Hematopoietic multipotent progenitor cell treated with erythropoietin and hydrocortisone succinate and interleukin-3 and kit ligand, for 6 days (in vitro differentiated cells): ENCODE data around the gene IGF2BP2.
"Not testable (repeated sequence)": the region's sequence is repeated elsewhere in the genome, so short reads cannot be mapped to it uniquely, and the experiment has no call there.

ENCODE experiments used
- DNase-seq: peaks from one replicate; pipeline ENCODE4 v3.0.0-alpha.2; 2015

IGF2BP2 gene

GRCh38 chr3:185657691-185658503 lies 166.9 kb downstream of the IGF2BP2 start:
- DNase-seq = no peak

GRCh38 chr3:185657211-185657610 lies 167.6 kb downstream of the IGF2BP2 start:
- DNase-seq = no peak

DNA sequence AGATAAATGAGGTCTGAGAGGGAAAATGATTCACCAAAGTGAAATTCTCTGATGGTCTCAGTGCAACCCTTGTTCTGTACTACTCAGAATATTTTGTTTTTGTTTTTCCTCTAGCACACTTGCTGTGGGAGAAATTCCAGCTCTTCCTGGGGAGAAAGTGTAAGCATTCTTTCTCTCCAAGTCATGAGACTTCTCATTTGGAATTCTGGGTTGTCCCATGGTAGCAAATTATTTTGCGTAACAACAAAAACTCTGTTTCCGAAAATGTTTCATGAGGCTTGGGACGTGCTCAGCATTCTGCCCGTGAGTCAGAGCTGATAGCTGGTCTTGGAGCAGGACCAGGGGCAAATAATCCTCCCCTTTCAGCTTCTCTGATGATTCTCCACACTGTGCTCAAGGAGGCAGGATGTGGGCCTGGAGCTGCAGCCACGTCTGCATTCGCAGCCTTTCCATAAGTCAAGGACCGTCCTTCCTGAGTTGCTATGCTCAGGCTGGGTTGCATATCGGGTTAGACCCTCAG lies 168.5 kb downstream of the IGF2BP2 start:
- no peak for DNase-seq

- no peak for DNase-seq
Measured at GRCh38 chr3:185655426-185656320, 169.2 kb downstream of the IGF2BP2 start.

- DNase-seq = no peak
Measured at GRCh38 chr3:185654758-185655145, 170.1 kb downstream of the IGF2BP2 start.

DNA sequence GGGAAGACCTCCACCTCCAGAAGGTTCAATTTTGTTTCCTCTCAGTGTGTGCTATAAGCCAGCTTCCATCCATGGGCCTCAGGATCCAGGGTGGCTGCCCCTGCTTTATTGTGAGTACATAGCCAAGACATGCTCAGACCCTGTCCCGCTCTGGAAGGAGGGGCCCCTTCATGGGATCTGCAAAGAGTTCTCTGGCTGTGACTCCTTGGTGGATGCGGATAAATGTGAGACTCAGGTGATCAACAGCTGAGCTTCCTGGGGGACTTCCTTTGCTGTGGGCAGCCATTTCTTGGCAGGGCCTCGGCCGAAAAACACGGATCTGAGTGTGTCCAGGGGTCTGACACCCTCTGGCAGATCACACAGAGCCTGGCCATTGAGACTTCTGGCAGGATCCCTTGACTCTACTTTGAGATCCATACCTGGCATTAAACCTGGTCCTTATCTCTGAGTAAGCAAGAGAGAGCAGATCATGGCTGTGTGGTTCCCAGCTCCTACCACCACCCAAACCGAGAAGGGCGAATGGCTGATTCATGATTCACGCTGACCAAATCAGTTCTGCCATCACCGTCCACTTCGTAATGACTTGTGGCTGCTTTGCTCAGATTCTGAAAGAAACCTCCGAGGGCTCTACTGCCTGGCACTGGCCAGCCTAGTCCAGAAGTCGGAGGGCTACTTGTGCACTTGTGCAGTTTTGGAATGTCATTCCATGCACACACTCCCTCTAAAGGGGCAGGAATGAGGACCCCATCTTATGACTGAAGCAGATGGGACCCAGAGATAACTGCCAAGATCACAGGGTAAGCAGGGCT lies 170.7 kb downstream of the IGF2BP2 start:
- DNase-seq = no peak

GRCh38 chr3:185651971-185652370 lies 172.9 kb downstream of the IGF2BP2 start:
- no peak for DNase-seq

- no peak for DNase-seq
Measured at GRCh38 chr3:185649414-185649813, 175.4 kb downstream of the IGF2BP2 start.

DNA sequence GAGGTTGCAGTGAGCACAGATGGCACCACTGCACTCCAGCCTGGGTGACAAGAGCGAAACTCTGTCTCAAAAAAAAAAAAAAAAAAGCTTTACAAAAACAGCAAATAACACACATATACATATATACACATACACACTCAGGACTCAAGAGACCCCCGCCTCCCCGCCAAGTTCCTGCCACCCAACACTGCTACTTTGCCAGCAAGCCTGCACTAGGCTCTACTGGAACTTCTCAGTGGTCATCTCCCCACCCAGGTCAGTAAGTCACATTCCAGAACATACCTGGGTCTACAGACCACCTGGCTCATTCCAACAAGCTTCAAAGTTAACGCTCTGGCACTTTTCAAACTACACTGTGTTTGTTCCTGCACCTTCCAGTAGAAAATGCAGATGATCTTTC lies 176.4 kb downstream of the IGF2BP2 start:
- no peak for DNase-seq

GRCh38 chr3:185647880-185648210 lies 177.0 kb downstream of the IGF2BP2 start:
- DNase-seq = no peak

GRCh38 chr3:185647134-185647879 lies 177.5 kb downstream of the IGF2BP2 start:
- DNase-seq = no peak

- DNase-seq = peak; percentile 33
Measured at GRCh38 chr3:185646382-185647133, 178.3 kb downstream of the IGF2BP2 start.

DNA sequence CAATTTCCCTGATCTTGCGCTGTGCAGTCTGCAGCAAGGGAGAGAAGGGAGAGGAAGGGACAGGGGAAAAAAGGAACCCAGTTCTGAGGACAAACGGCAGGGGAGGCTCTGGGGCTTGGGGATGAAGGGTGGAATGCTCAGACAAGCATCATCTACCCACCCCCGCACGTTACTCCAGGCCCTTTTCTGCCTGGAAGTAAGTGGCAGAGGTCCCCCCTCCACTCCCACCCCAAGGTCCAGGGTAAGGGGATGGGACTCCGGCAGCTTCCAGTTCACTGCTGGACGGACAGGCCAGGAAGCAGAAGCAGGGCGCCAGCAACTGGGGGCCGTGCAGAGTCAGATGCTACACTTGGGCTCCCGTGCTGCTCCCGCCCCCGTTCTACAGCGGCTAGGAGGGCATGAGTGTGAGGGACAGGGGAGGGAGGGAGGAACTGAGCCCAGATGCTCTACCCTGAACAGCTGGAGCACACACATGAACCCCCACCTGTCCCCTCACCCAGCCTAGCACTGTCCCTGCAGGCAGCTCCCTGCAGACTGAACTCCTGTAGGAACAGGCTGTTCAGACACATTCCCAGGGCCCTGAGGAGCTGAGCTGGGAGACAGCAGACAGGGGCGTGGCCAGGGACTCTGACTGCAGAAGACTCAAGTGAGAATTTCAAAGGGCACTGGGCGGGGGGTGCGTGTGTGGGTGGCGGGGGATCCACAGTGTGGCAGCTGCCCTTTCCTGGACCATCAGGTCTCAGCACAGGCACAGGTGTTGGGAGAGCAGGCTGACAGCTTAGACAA lies 179.1 kb downstream of the IGF2BP2 start:
- no peak for DNase-seq

DNA sequence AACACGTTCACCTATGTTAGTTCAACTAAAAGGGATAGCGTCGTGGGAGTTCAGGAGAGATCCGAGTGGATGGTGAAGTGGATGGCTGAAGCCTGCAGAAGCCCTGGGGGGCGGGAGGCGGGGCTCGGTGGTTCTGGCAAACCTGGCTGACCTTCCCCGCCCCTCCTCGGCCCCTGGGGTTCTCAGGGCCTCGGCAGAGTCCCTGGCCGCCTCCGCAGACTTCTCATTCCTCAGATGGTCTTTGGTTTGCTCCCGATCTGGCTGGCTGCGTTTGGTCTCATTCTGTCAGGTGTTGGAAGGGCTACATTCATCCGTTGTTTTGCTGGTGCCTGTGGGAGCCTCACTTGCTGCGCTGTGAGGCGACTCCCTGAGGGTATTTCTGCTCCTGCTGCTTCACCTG lies 179.7 kb downstream of the IGF2BP2 start:
- DNase-seq = not testable (repeated sequence)

- DNase-seq = no peak
Measured at GRCh38 chr3:185640308-185640707, 184.5 kb downstream of the IGF2BP2 start.

DNA sequence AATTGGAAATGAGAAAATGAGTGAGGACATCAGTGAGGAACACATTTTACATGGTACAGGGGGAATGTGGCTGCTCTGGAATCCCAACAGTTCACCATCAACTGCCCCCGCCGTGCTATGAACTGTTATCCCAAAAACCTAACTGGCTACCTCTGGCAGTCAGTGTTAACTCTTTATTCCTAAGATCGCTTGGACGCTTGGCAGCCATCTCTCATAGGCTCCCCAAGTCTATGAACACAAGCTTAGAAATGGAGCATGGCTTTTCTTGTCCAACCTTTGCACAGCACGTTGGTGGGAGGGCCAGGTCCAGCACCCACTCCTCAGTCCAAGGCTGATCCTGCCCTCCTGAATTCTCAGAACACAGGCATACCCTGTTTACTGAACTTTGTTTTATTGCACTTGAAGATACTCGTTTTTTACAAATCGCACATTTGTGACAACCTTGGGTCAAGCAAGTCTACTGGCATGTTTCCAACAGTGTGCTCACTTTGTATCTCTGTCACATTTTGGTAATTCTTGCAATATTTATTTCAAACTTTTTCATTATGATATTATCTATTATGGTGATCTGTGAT lies 185.1 kb downstream of the IGF2BP2 start:
- DNase-seq = no peak

- not testable (repeated sequence) for DNase-seq
Measured at GRCh38 chr3:185638651-185639050, 186.2 kb downstream of the IGF2BP2 start.

DNA sequence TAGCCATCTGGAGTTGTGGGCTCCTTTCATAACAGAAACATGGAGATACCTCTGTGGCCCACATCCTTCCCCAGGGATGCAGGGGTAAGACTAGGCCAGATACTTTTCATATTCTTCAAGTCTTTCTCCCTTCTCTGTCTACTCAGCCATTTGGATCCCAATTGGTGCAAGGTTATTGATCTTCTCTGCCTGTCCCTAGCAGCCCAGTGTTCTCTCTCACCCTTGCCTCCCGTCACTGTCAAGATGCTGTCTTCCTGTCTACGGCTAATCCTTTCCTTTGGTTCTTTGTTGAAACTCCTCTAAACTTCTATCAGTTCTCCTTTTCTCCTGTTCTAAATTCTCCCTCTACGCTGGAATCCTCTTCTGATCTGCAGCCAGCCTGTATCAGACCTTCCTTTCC lies 187.5 kb downstream of the IGF2BP2 start:
- DNase-seq = no peak

DNA sequence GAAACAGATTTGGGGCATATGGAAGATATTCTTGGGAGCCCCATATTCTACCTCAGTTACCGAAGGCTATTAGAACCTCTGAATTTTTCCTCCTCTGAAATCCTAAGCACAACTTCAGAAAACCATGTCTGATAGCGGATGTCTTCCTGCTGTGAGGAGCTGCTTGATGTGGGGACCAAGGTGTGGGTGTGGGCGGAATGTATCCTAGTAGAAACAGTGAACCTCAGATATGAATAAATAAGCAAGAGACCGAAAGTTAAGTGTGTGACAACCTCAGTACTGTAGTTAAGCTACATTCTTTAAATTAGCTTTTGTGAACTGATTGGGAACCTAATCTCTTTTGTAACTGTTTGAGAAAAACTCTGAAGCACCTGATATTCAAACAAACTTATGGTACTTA lies 191.8 kb downstream of the IGF2BP2 start:
- DNase-seq = no peak

GRCh38 chr3:185631508-185632206 lies 193.2 kb downstream of the IGF2BP2 start:
- no peak for DNase-seq
